Endodermal cell (in vitro differentiated cells): ENCODE data around the gene PLEKHG4. TPM values are rescaled to one million over a fixed set of nuclear protein-coding genes. Genes with fewer than 3 reads are reported as not detected.

Experiments
- DNase-seq: peaks from one replicate; pipeline ENCODE4 v3.0.0-alpha.2; 2017
- H3K27ac ChIP-seq: 2 replicates; pipeline ENCODE4 v1.5.1; 2013; ENCODE audit warnings: mild to moderate bottlenecking, low read depth, low read length, moderate library complexity
- H3K27me3 ChIP-seq: 2 replicates; pipeline ENCODE4 v1.6.1; 2013; ENCODE audit warnings: mild to moderate bottlenecking, low read length, moderate library complexity; ENCODE audit not compliant: insufficient read depth, control insufficient read depth, poor library complexity, severe bottlenecking
- H3K36me3 ChIP-seq: 2 replicates; pipeline ENCODE4 v1.7.0; 2013; ENCODE audit warnings: mild to moderate bottlenecking, low read length, moderate library complexity; ENCODE audit not compliant: control insufficient read depth, insufficient read depth
- H3K4me1 ChIP-seq: one replicate; pipeline ENCODE4 v1.7.0; 2013; ENCODE audit warnings: low read length; ENCODE audit not compliant: control insufficient read depth, insufficient read depth
- H3K4me3 ChIP-seq: 2 replicates; pipeline ENCODE4 v1.5.1; 2013; ENCODE audit warnings: mild to moderate bottlenecking, low read length, moderate library complexity
- H3K9ac ChIP-seq: 2 replicates; pipeline ENCODE4 v1.6.1; 2013; ENCODE audit warnings: mild to moderate bottlenecking, low read length, moderate library complexity; ENCODE audit not compliant: poor library complexity, severe bottlenecking; ENCODE audit errors: extremely low read depth
- H3K9me3 ChIP-seq: 2 replicates; pipeline ENCODE4 v1.6.1; 2013; ENCODE audit warnings: mild to moderate bottlenecking, low read length, moderate library complexity; ENCODE audit not compliant: control insufficient read depth
- H3K27ac Mint-ChIP-seq: 2 replicates; pipeline ENCODE4 v1.8.0; 2020; ENCODE audit warnings: mixed read lengths
- H3K27me3 Mint-ChIP-seq: 2 replicates; pipeline ENCODE4 v1.8.0; 2021; ENCODE audit warnings: mild to moderate bottlenecking, mixed read lengths; ENCODE audit not compliant: insufficient read depth
- H3K36me3 Mint-ChIP-seq: 2 replicates; pipeline ENCODE4 v1.8.0; 2020; ENCODE audit warnings: low read depth, mixed read lengths
- H3K4me1 Mint-ChIP-seq: 2 replicates; pipeline ENCODE4 v1.8.0; 2020; ENCODE audit warnings: mixed read lengths
- H3K4me3 Mint-ChIP-seq: 2 replicates; pipeline ENCODE4 v1.8.0; 2020; ENCODE audit warnings: mild to moderate bottlenecking, moderate library complexity, mixed read lengths
- H3K9me3 Mint-ChIP-seq: 2 replicates; pipeline ENCODE4 v1.8.0; 2020; ENCODE audit warnings: mild to moderate bottlenecking, mixed read lengths
- WGBS, 2 experiments: methylation state at CpG; one replicate each; pipeline versions ENCODE4 v1.1.5 to v1.1.7; 2013; ENCODE audit warnings: missing lambda C conversion rate in 2 of 2, mixed read lengths in 1 of 2; ENCODE audit not compliant: insufficient coverage in 1 of 2, insufficient read length in 1 of 2; 5-methylcytosine and 5-hydroxymethylcytosine counted together
- total RNA-seq, 2 donors: library from RNA; stranded (reverse); fragmentation: NEBNext Ultra II Directional in 1 of 2; extraction: Animal tissue kit (Norgen Biotek cat#: 25700) in 1 of 2; gene quantifications; 2 replicates in 1 of 2; 3 replicates in 1 of 2; pipeline ENCODE4 v1.2.1, GENCODE V29; 2021
- TF ChIP-seq, protein P1 (sequence below): fragments of 200-600 bp; sonication (generic); conservative IDR thresholded peaks from 2 replicates; pipeline ENCODE4 v1.5.0; 2021; ENCODE audit warnings: antibody characterized with exemption, mild to moderate bottlenecking

PLEKHG4 gene
- total RNA-seq, 2 donors from 2014 or later: 10.5 to 12.4 TPM

DNA sequence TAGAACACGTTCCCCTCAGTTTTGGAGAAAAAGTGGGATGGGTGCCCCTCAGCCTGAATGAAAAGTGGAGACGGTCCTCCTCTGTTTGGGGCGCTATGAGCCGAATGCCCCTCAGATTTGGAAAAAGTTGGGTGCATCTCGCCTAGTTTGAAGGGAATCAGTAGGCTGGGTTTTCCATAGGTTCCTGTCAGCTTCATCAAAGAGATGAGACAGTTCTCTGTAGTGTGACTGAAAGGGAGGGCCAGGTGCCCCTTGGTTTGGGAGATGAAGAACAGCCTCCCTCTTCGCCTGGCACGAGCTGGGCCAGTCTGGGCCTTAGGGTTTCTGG lies 31.3 kb upstream of the PLEKHG4 start:
- WGBS, 2 experiments: 14 to 16% methylated on average over 5 to 7 of the region's 7 CpGs
- Mint-ChIP-seq H3K9me3 (no peaks in the 10 kb centered on the region), H3K27me3 (peaks cover 27% of the 10 kb centered on the region), H3K4me1 (peaks cover 24% of the 10 kb centered on the region), H3K27ac (peak overlapping the region; percentile 27), H3K36me3 (no peaks in the 10 kb centered on the region), H3K4me3 (peak overlapping the region; percentile 86)
- H3K36me3 ChIP-seq: peaks cover 25% of the 10 kb centered on the region
- DNase-seq: no peak
- H3K9me3 ChIP-seq: no peaks in the 10 kb centered on the region
- TF ChIP-seq, protein P1, sequence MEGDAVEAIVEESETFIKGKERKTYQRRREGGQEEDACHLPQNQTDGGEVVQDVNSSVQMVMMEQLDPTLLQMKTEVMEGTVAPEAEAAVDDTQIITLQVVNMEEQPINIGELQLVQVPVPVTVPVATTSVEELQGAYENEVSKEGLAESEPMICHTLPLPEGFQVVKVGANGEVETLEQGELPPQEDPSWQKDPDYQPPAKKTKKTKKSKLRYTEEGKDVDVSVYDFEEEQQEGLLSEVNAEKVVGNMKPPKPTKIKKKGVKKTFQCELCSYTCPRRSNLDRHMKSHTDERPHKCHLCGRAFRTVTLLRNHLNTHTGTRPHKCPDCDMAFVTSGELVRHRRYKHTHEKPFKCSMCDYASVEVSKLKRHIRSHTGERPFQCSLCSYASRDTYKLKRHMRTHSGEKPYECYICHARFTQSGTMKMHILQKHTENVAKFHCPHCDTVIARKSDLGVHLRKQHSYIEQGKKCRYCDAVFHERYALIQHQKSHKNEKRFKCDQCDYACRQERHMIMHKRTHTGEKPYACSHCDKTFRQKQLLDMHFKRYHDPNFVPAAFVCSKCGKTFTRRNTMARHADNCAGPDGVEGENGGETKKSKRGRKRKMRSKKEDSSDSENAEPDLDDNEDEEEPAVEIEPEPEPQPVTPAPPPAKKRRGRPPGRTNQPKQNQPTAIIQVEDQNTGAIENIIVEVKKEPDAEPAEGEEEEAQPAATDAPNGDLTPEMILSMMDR: no peak
- H3K4me1 ChIP-seq: peaks cover 20% of the 10 kb centered on the region
- no peaks in the 10 kb centered on the region for H3K27me3 ChIP-seq
- H3K9ac ChIP-seq: peak overlapping the region; percentile 32
- H3K27ac ChIP-seq: no peak overlapping the region
- H3K4me3 ChIP-seq: peak overlapping the region; percentile 89

DNA sequence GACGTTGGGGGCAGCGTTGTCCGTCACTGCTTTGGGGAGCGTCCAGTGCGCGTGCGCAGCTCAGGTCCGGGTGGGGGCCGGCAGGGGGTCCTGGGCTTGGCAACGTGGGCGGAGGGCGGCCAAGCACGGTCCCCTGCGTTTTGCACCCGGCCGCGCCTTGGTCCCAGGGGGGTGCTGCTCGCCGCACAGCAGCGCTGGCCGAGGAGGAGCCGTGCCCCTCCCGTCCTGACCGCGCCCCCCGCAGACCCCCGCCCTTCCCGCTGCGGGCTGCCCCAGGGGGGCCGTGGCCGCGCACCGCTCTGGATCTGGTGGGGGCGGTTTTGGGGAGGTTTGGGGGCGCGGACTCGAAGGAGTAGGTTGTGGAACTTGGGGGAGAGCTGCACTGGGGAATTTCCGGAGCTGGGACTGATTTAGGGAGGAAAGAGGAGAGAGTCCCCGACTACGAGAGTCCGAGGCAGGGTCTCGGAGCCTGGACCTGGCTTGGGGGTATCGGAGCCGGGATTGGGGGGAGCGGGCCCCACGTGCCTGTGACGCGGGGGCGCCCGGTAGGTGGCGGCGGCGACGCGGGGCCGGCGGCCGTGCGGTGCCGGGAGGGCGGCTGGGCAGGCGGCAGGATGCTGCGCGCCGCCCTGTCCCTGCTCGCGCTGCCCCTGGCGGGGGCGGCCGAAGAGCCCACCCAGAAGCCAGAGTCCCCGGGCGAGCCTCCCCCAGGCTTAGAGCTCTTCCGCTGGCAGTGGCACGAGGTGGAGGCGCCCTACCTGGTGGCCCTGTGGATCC lies 30.7 kb upstream of the PLEKHG4 start, which contains the start of gene SLC9A5:
SLC9A5 (plus strand) TSS at position 579 of the 777 bp plus-strand sequence; CDS start at position 615, 36 bp downstream.
- H3K4me3 Mint-ChIP-seq: peak within 1 kb of the TSS; percentile 86
- TF ChIP-seq, protein P1: peak; percentile 54
- Histone ChIP-seq H3K4me1 (peaks cover 17% of the 10 kb centered on the region), H3K9me3 (no peaks in the 10 kb centered on the region), H3K9ac (peak within 1 kb of the TSS; percentile 55), H3K36me3 (peaks cover 24% of the 10 kb centered on the region), H3K27ac (no peak within 1 kb of the TSS), H3K4me3 (peak within 1 kb of the TSS; percentile 89), H3K27me3 (no peaks in the 10 kb centered on the region)
- 0 to 1% methylated on average over 20 to 75 of the region's 75 CpGs for whole genome bisulfite sequencing, 2 experiments
- no peaks in the 10 kb centered on the region for H3K9me3 Mint-ChIP-seq
- DNase-seq: peak; percentile 81
- H3K36me3 Mint-ChIP-seq: no peaks in the 10 kb centered on the region
- peaks cover 24% of the 10 kb centered on the region for H3K4me1 Mint-ChIP-seq
- H3K27ac Mint-ChIP-seq: peak within 1 kb of the TSS; percentile 27
- peaks cover 27% of the 10 kb centered on the region for H3K27me3 Mint-ChIP-seq

DNA sequence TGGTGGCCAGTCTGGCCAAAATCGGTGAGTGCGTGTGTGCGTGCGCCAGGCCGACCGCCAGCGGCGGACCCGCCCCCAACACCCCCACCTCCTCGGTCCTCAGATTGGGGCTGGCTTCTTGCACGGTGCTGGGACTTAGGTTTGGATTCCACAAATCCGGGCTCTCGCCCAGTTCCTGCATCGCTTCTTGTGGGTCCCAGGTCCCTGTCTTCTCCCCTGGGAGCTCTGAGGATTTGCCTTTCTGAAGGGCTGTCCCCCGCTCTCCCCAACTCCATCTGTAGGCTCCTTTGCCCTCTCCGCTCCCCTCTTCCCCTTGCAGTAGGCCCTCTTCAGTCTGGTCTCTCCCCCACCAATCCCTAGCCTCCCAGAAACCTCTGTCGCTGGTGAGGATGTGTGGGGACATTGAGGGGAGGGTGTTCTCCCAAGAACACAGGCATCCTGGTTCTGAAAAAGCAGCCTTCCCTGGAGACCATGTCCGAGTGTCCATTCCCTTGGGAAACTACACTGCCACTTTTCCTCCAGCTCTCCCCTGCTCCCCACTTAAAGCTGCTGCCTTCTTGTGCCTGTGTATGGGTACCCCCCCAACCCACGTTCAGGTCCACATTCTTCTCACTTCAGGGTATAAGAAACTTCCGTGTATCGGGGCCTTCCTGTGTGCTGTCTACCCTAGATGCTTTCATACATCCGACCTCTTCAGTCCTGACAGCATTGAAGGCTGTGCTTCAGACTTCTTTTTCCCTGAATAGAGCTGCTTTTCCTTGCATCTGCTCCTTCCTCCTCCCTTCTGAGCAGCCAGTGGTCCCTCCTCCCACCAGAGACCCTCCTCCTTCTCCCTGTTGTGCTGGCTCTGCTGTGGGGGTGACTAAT lies 29.9 kb upstream of the PLEKHG4 start:
- no peak overlapping the region for H3K27ac ChIP-seq
- DNase-seq: no peak
- 20% methylated on average over 16 to 22 of the region's 22 CpGs for WGBS, 2 experiments
- peak overlapping the region; percentile 89 for H3K4me3 ChIP-seq
- Mint-ChIP-seq H3K9me3 (no peaks in the 10 kb centered on the region), H3K27ac (no peak overlapping the region), H3K4me1 (peaks cover 24% of the 10 kb centered on the region), H3K36me3 (no peaks in the 10 kb centered on the region), H3K4me3 (peak overlapping the region; percentile 86), H3K27me3 (peaks cover 27% of the 10 kb centered on the region)
- TF ChIP-seq, protein P1: no peak
- peaks cover 22% of the 10 kb centered on the region for H3K36me3 ChIP-seq
- no peaks in the 10 kb centered on the region for H3K9me3 ChIP-seq
- no peaks in the 10 kb centered on the region for H3K27me3 ChIP-seq
- peak overlapping the region; percentile 55 for H3K9ac ChIP-seq
- peaks cover 10% of the 10 kb centered on the region for H3K4me1 ChIP-seq
